BJ (cell line): Measurements from ENCODE around the gene ARID3B. TPM values are rescaled to one million over a fixed set of nuclear protein-coding genes. Genes with fewer than 3 reads are reported as not detected.

Experiments used
- CTCF ChIA-PET: fragments of 350-600 bp; formaldehyde crosslinking; extraction: SDS; loops from one replicate; lab custom pipeline; 2021; ENCODE audit warnings: antibody characterized with exemption, inconsistent platforms; lab: Yijun Ruan, JAX
- POLR2A ChIA-PET: fragments of 300-600 bp; sonication (Branson Sonifier 250); formaldehyde crosslinking; extraction: SDS; loops from one replicate; lab custom pipeline; 2021; ENCODE audit warnings: antibody characterized with exemption; lab: Charles Lee
- DNase-seq: peaks from one replicate; pipeline ENCODE4 v3.0.0-alpha.2; 2011; ENCODE audit warnings: low read depth
- H3K27me3 ChIP-seq: 2 replicates; pipeline ENCODE4 v1.6.0; 2011; ENCODE audit warnings: low read length; ENCODE audit not compliant: control insufficient read depth, insufficient read depth
- H3K36me3 ChIP-seq: 2 replicates; pipeline ENCODE4 v1.5.1; 2011; ENCODE audit warnings: low read length; ENCODE audit not compliant: control insufficient read depth, insufficient read depth
- H3K4me3 ChIP-seq: 2 replicates; pipeline ENCODE4 v1.5.1; 2011; ENCODE audit warnings: low read depth, mild to moderate bottlenecking, control low read depth, low read length
- CTCF ChIP-seq: IDR thresholded peaks from 2 replicates; pipeline ENCODE4 v1.5.1; 2011; ENCODE audit warnings: low read depth, mild to moderate bottlenecking, control low read depth, inconsistent platforms, low read length, moderate library complexity; ENCODE audit not compliant: insufficient read depth
- polyA minus RNA-seq: library from RNA; depleted of rRNA, polyadenylated mRNA; stranded (reverse); fragments of >200 nt; gene quantifications from 2 replicates; pipeline ENCODE4 v1.2.3, GENCODE V29; 2011; rRNA and poly(A)+ RNA removed
- polyA plus RNA-seq: library from polyadenylated mRNA; depleted of rRNA; stranded (reverse); fragments of >200 nt; gene quantifications from 2 replicates; pipeline ENCODE4 v1.2.3, GENCODE V29; 2011; rRNA removed

The ARID3B gene
- polyA plus RNA-seq (1.2 and 1.5 TPM in 2 replicates), polyA minus RNA-seq (2.1 and 2.5 TPM in 2 replicates)

GRCh38 chr15:74540761-74541493 is at the start of gene ARID3B:
Gene ARID3B, plus strand, starts transcription at chr15:74541220. Its CDS starts 2,717 bp downstream, at chr15:74543937.
- 0 out of 2 replicates have a peak, but pooled peaks cover 2% of the 10 kb centered on the region for H3K27me3 ChIP-seq
- ChIA-PET POLR2A (interaction anchor here (0.5 to 1.2 kb wide), 5 partner anchors 14 to 538 kb away, joined by 3 to 14 read pairs (median 7); no protein-coding TSS in a partner anchor), CTCF (interaction anchor here (0.6 to 1.0 kb wide), 4 partner anchors 8 to 169 kb away, joined by 3 to 4 read pairs (median 4); no protein-coding TSS in a partner anchor)
- H3K36me3 ChIP-seq: no peaks in the 10 kb centered on the region
- TF ChIP-seq CTCF: no peak
- DNase-seq: peak; percentile 82
- peak within 1 kb of the TSS; percentile 96 for H3K4me3 ChIP-seq

- Histone ChIP-seq H3K4me3 (no peak overlapping the region), H3K36me3 (no peaks in the 10 kb centered on the region), H3K27me3 (no peaks in the 10 kb centered on the region)
- CTCF ChIA-PET: no interaction called here
- no peak for DNase-seq
- no peak for TF ChIP-seq CTCF
- POLR2A ChIA-PET: no interaction called here
Observed at GRCh38 chr15:74496648-74497047, 44.4 kb upstream of the ARID3B start.

GRCh38 chr15:74497584-74497983 is 43.4 kb upstream of the ARID3B start:
- CTCF ChIA-PET: interaction anchor here (1.5 kb wide), 1 partner anchor 54 kb away, joined by 3 read pairs; no protein-coding TSS in a partner anchor

GRCh38 chr15:74499366-74499765 is 41.7 kb upstream of the ARID3B start:
- POLR2A ChIA-PET: no interaction called here
- Histone ChIP-seq H3K36me3 (no peaks in the 10 kb centered on the region), H3K27me3 (no peaks in the 10 kb centered on the region), H3K4me3 (no peak overlapping the region)
- CTCF ChIA-PET: interaction anchor here (1.0 kb wide), 1 partner anchor 10 kb away, joined by 3 read pairs; no protein-coding TSS in a partner anchor
- no peak for DNase-seq
- TF ChIP-seq CTCF: no peak

More at GRCh38 chr15:74497584-74497983, 43.4 kb upstream of the ARID3B start:
- H3K36me3 ChIP-seq: no peaks in the 10 kb centered on the region
- POLR2A ChIA-PET: no interaction called here
- no peak for DNase-seq
- no peak overlapping the region for H3K4me3 ChIP-seq
- TF ChIP-seq CTCF: no peak
- no peaks in the 10 kb centered on the region for H3K27me3 ChIP-seq

GRCh38 chr15:74500401-74500800 is 40.6 kb upstream of the ARID3B start:
- no peak for DNase-seq
- no peaks in the 10 kb centered on the region for H3K27me3 ChIP-seq
- TF ChIP-seq CTCF: no peak
- CTCF ChIA-PET: interaction anchor here (0.6 to 0.8 kb wide), 2 partner anchors 20 to 40 kb away, joined by 3 read pairs; partner anchors contain the start of gene UBL7
- POLR2A ChIA-PET: no interaction called here
- no peak overlapping the region for H3K4me3 ChIP-seq
- no peaks in the 10 kb centered on the region for H3K36me3 ChIP-seq
